Heart left ventricle (tissue), 16 donors: Measurements from ENCODE around the gene PREP. TPM values are rescaled to one million over a fixed set of nuclear protein-coding genes. Genes with fewer than 3 reads are reported as not detected.

Experiments used
- ATAC-seq, 4 donors: fragments of 200-7000 bp; cut with Tn5 transposase; one replicate each; pipeline ENCODE4 v1.9.1; 2020 to 2022; ENCODE audit warnings: moderate library complexity in 4 of 4, mild to moderate bottlenecking in 3 of 4, moderate number of reproducible peaks in 1 of 4
- DNase-seq, 5 donors: peaks; one replicate each; pipeline ENCODE4 v3.0.0-alpha.2; 2020
- H3K27ac ChIP-seq, 12 donors: fragments of 200-600 bp; sonication (generic) in 4 of 12; one replicate each; pipeline versions ENCODE4 v1.5.0 to v1.8.0; 2016 to 2022; ENCODE audit warnings: mild to moderate bottlenecking in 2 of 12
- H3K27me3 ChIP-seq, 9 donors: fragments of 200-600 bp; sonication (generic) in 2 of 9; one replicate each; pipeline versions ENCODE4 v1.5.1 to v1.8.0; 2016 to 2022; ENCODE audit warnings: mild to moderate bottlenecking in 3 of 9
- H3K36me3 ChIP-seq, 9 donors: fragments of 200-600 bp; sonication (generic) in 2 of 9; one replicate each; pipeline versions ENCODE4 v1.5.0 to v1.8.0; 2018 to 2022; ENCODE audit warnings: mild to moderate bottlenecking in 2 of 9
- H3K4me1 ChIP-seq, 12 donors: fragments of 200-600 bp; sonication (generic) in 4 of 12; one replicate each; pipeline versions ENCODE4 v1.5.0 to v1.8.0; 2016 to 2022; ENCODE audit warnings: mild to moderate bottlenecking in 3 of 12
- H3K4me3 ChIP-seq, 12 donors: fragments of 200-600 bp; sonication (generic) in 4 of 12; one replicate each; pipeline versions ENCODE4 v1.5.0 to v1.8.0; 2017 to 2022; ENCODE audit warnings: mild to moderate bottlenecking in 9 of 12, moderate library complexity in 4 of 12
- H3K9me3 ChIP-seq, 12 donors: fragments of 200-600 bp; sonication (generic) in 4 of 12; one replicate each; pipeline versions ENCODE4 v1.5.0 to v1.8.0; 2016 to 2022; ENCODE audit warnings: mild to moderate bottlenecking in 1 of 12
- POLR2A ChIP-seq, 2 donors: fragments of 450-650 bp; IDR thresholded peaks; one replicate each; pipeline ENCODE4 v1.6.1; 2017; ENCODE audit warnings: antibody characterized with exemption in 2 of 2, mild to moderate bottlenecking in 2 of 2, moderate library complexity in 2 of 2
- WGBS, 4 donors: extraction: QIAGEN DNeasy Blood & Tissue Kit in 2 of 4; methylation state at CpG; one replicate each; pipeline versions ENCODE4 v1.1.5 to v1.1.7; 2013 to 2018; 5-methylcytosine and 5-hydroxymethylcytosine counted together
- intact Hi-C, 10 donors: fragments of 100-400 bp; cut with DNase I; formaldehyde crosslinking; loops; one replicate each; pipeline versions ENCODE4 v1.11.1 to v1.14.2; 2022
- polyA plus RNA-seq, 2 donors: library from polyadenylated mRNA; stranded (reverse); fragments of 200-250 nt; gene quantifications; one replicate each; pipeline ENCODE4 v1.2.3, GENCODE V29; 2013
- total RNA-seq, 9 donors: library from RNA; depleted of rRNA in 2 of 9; stranded (reverse); fragments of >200 nt in 2 of 9; fragmentation: NEBNext Ultra II Directional in 3 of 9; extraction: Animal tissue kit (Norgen Biotek cat#: 25700) in 3 of 9; gene quantifications; one replicate each; pipeline versions ENCODE4 v1.1.0 to v1.2.4, GENCODE V29; 2016 to 2023
- TF ChIP-seq, protein P1 (sequence below), 12 donors: fragments of 200-600 bp; sonication (generic) in 4 of 12; IDR thresholded peaks; one replicate each; pipeline versions ENCODE4 v1.5.0 to v1.8.0; 2018 to 2022; ENCODE audit warnings: antibody characterized with exemption in 12 of 12, mild to moderate bottlenecking in 5 of 12
- donor health status: ischemic (EF 13 %, LVEDD 7.1; RV severe dilation, severe dysfunction).
- donor health status: healthy with polysubstance abuse.
- donor health status: DM: no; HTN: yes; CAD: no.
- donor health status: DM: no; HTN: no; CAD: no.
- donor health status: ischemic (EF 25% LVEDD 6.9; RV normal size, moderate dysfunction).
- donor health status: ischemic (EF 25% LVEDD 5.7; RV mildly dilated, moderate dysfunction).
- donor health status: healthy.
- donor health status: DM: yes; HTN: yes; CAD: no.
- donor health status: ischemic (EF 35%, LVEDD 5.7; RV mildly dilated, moderate dysfunction).
- donor health status: nonischemic (EF 11% LVEDD 7.7; RV severe dilation, severe dysfunction).
- donor health status: DM: yes; HTN: yes; CAD: no.
- donor health status: PGD.
- donor health status: ischemic (EF 29% LVEDD 5.4; RV normal size, mild dysfunction).
- donor health status: nonischemic (EF 23%, LVEDD 6.1; RV moderate dilation, normal function).

PREP gene
- total and polyA plus RNA-seq, 11 donors, result 13.1 to 35.9 (median 29.6) TPM

DNA sequence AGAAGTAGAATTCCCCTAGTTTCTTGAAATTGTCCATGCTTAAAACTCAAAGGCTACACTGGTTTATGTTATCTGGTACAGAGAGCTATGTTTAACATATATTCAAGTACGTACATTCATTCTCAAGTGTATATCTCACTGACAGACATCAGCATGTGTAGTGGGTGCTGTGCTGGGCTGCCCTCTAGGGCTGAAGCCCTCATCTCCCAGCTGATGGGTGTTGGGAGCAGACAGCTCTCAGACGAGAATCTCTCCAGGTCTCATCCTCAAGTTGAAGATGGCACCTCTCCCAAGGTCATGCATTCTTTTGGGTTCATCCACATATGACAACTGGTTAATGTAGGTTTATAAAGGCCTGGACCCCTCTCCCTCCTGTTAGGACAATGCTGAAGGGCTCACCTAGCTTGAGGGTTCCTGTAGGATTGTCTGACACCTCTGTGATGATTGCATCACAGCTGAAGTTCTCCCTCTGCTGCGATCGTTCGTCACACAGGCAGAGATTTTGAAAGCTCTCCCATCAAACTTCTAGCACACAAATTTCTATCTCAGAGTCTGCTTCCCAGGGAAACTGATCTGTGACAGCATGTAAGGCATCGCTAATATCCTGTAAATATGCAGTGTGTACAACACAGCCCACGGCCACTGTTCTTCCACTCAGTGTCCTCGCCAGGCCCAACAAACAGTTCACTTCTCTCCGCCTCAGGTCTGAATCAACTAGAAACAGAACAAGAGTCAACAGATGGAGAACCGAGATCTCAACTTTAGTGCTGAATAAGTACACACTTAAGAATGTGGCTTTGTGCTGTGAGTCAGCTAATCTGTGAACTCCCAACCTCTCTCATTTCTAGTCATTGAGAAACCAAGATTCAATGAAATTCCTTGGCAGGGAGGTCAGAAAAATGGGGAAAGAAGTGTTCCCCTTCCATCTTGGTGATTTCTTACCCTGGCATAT, 43.2 kb downstream of the PREP start:
- H3K9me3 ChIP-seq, result peaks cover 0 to 14% (median 0%) of the 10 kb centered on the region in 12 donors
- no peak for DNase-seq
- H3K36me3 ChIP-seq, result peaks cover 0 to 50% (median 11%) of the 10 kb centered on the region in 9 donors

DNA sequence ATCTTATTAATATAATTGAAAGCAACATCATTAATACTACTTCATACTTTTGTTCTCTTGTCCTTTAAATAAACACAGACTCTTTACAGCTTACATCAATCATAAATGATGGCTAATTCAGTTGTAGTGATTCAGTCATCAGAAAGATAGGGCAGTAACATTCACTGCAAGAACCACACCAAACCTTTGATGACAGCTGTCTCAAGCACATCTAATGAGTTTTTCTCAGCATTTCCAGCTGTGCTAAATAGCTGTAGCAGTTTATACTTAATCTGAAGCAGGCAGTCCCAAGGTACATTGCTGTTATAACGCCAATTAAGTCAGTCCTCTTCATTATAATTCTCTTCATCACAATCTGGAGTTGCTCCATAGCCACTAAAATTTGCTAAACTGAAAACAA, 45.7 kb downstream of the PREP start:
- H3K4me3 ChIP-seq, result no peak overlapping the region
- intact Hi-C loops, result loop anchor here in 3 of 10 donors (5.0 to 10.0 kb wide), 3 partner anchors 52 to 220 kb away; a partner anchor contains a TSS
- TF ChIP-seq, protein P1, sequence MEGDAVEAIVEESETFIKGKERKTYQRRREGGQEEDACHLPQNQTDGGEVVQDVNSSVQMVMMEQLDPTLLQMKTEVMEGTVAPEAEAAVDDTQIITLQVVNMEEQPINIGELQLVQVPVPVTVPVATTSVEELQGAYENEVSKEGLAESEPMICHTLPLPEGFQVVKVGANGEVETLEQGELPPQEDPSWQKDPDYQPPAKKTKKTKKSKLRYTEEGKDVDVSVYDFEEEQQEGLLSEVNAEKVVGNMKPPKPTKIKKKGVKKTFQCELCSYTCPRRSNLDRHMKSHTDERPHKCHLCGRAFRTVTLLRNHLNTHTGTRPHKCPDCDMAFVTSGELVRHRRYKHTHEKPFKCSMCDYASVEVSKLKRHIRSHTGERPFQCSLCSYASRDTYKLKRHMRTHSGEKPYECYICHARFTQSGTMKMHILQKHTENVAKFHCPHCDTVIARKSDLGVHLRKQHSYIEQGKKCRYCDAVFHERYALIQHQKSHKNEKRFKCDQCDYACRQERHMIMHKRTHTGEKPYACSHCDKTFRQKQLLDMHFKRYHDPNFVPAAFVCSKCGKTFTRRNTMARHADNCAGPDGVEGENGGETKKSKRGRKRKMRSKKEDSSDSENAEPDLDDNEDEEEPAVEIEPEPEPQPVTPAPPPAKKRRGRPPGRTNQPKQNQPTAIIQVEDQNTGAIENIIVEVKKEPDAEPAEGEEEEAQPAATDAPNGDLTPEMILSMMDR (IDR thresholded peaks at IDR 0.05), result no peak
- no peak for TF ChIP-seq POLR2A (IDR thresholded peaks at IDR 0.05)
- H3K4me1 ChIP-seq, result peaks cover 0 to 7% (median 0%) of the 10 kb centered on the region in 12 donors
- peaks cover 0 to 54% (median 26%) of the 10 kb centered on the region in 9 donors for H3K36me3 ChIP-seq
- no peaks in the 10 kb centered on the region for H3K27me3 ChIP-seq
- H3K27ac ChIP-seq, result no peak overlapping the region
- 49 to 74% (median 63%) methylated on average over 1 of the region's 1 CpG for WGBS, 4 donors
- DNase-seq, result no peak
- peaks cover 0 to 14% (median 0%) of the 10 kb centered on the region in 12 donors for H3K9me3 ChIP-seq
- ATAC-seq, result peak in 2 of 4 donors; percentile 51 to 64

More for the DNA sequence above, 43.2 kb downstream of the PREP start:
- WGBS, 4 donors, result 79 to 84% (median 81%) methylated on average over 10 of the region's 10 CpGs
- Histone ChIP-seq H3K4me1 (peaks cover 0 to 7% (median 0%) of the 10 kb centered on the region in 12 donors), H3K27ac (no peak overlapping the region), H3K4me3 (no peak overlapping the region), H3K27me3 (no peaks in the 10 kb centered on the region)
- TF ChIP-seq, protein P1 (IDR thresholded peaks at IDR 0.05), result peak in 4 of 12 donors; percentile 9 to 33 (median 20)
- TF ChIP-seq POLR2A (IDR thresholded peaks at IDR 0.05), result no peak
- peak in 3 of 4 donors; percentile 43 to 52 (median 51) for ATAC-seq
- intact Hi-C loops, result loop anchor here in 9 of 10 donors (5.0 to 10.0 kb wide), 8 partner anchors 55 to 272 kb away; a partner anchor contains a TSS

DNA sequence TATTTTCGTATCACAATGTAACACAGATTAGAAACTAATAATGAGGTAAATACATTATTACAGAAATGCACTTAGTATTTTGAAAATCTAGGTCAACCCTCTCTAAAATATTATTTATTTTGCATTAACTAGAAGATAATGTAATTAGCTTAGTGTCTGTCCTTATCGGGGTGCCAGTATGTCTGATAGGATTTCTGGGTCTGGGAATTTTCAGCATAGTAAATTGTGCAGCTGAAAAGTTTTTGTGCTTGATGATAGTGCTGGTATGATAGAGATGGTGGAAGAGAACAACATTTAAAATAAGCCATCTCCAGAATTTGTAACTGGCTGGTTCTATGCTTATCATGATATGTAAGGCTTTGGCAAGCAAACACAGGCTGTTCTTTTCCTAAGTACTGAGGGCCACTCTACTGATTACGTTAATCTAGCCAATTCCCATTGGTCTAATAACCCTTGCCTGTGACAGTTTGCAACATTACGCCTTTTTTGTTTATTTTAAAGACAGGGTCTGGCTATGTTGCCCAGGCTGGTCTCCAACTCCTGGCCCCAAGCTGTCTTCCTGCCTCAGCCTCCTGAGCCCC, 50.8 kb downstream of the PREP start:
- TF ChIP-seq POLR2A (IDR thresholded peaks at IDR 0.05), result no peak
- TF ChIP-seq, protein P1 (IDR thresholded peaks at IDR 0.05), result no peak
- Histone ChIP-seq H3K9me3 (peaks cover 0 to 14% (median 0%) of the 10 kb centered on the region in 12 donors), H3K36me3 (peaks cover 0 to 64% (median 46%) of the 10 kb centered on the region in 9 donors), H3K27ac (peak overlapping the region in 1 of 12 donors; percentile 10), H3K4me1 (peaks cover 0 to under 1% (median 0%) of the 10 kb centered on the region in 12 donors), H3K4me3 (no peak overlapping the region), H3K27me3 (no peaks in the 10 kb centered on the region)
- DNase-seq, result no peak
- ATAC-seq, result peak in 3 of 4 donors; percentile 51 to 84 (median 54)
- intact Hi-C loops, result loop anchor here in 1 of 10 donors (10.0 kb wide), 1 partner anchor 47 kb away; no protein-coding TSS in a partner anchor
- WGBS, 4 donors, result 58 to 77% (median 68%) methylated on average over 4 of the region's 4 CpGs
